IPS DF 19.7 (cell line): ENCODE data around the gene AP5S1.

Experiments used
- DNase-seq: peaks from one replicate; pipeline ENCODE4 v3.0.0-alpha.2; 2013; ENCODE audit warnings: low read depth, low spot score

AP5S1 gene

DNA sequence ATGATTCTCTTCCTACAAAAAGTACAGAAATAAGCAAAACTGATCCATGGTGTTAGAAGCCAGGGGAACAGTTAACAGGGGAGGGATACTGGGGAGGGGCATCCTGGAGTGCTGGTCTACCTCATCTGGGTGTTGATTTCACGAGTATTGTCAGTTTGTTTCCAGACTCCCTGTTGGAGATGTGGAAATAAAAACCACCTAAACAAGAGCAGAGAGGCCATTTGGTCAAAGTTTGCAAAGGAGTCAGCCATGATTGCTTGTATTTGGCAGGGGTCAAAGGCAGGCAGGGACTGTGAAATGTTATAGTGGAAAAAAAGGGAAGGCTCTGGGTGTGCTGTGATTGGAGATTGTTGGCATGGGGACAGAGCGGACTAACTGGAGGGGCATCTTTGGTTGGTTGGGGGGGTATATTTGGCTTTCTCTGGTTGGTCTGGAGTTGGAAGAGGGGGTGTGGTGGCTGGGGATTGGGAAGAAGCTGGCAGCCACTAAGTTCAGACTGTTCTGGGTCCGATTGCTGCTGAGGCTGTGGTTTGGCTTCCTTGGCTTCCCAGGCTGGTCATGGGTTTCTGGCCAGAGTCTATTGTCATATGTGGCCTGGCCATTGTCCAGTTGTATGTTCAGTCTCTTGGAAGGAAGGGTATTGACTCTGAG, 54.0 kb downstream of the AP5S1 start:
- no peak for DNase-seq

DNA sequence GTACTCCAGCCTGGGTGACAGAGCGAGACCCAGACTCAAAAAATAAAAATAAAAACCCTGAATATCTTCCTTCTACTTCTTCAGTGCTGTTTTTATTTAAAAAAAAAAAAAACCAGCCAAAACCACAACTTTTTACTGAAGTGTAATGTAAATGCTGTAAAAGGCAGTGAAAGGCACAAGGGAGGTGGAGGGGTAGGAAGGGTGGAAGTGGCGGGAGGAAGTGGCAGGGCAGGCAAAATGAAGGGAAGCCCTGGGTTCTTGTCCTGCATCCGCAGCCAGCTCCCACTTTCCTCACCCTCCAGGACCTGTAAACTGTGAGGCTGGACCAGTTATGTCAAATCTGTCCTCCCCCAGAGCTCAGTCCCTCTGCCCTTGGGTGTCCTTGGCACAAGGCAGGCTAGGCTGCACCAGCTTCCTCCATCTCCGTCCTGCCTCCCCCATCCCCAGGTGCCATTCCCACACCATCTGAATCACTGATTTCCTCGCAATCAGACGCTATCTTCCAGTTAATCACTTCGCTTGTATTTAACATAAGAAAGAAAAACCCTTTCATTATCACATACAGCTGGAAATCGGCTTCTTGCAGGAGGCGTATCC, 55.1 kb downstream of the AP5S1 start:
- no peak for DNase-seq

DNA sequence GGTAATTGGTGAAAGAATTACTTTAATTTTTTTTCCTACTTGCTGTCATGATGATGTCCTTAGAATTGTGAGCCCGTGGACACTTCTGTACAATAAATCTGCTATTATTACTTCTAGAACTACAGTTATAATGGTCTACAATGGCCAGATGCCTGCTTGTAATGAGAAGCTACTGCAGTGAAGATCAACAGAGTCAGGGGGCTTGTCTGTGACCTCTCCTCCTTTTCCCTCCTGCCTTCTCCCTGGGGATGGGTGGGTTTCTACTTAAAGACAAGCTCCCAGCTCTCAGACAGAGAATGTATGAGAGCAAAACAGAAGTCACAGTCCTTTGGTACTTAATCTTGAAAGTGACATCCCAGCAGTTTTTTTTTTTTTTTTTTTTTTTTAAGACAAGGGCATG, 55.7 kb downstream of the AP5S1 start:
- DNase-seq = no peak

DNA sequence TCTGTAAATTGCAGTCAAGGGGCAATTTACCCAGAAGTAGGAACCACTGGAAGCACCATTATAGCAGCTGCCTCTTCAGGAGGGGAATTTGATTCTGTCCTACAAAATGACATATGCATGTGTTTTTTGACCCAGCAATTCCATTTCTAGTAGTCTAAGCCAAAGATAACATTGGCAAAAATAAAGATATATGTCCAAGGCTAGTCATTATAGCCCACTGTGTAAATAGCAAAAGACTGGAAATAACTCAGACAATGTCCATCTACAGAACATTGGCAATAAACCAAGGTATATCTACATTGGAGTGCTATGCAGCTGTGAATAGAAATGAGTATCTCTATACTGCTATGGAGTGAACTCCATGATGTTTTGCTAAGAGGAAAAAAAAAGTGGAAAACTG, 56.3 kb downstream of the AP5S1 start:
- DNase-seq = no peak
